K562 (cell line): ENCODE results near the gene ZNF428. TPM values are rescaled to one million over a fixed set of nuclear protein-coding genes. Genes with fewer than 3 reads are reported as not detected.
A peak's percentile ranks its signal among the peaks of the same experiment; 100 is the strongest.

ENCODE experiments used
- ARID4B ChIP-seq: sonication (generic); formaldehyde crosslinking; IDR thresholded peaks from 2 replicates; pipeline ENCODE4 v1.8.0; 2022; ENCODE audit warnings: mild to moderate bottlenecking, missing genetic modification reagents
- CBX8 ChIP-seq: fragments of 200-600 bp; sonication (generic); IDR thresholded peaks from 2 replicates; pipeline ENCODE4 v1.6.1; 2012; ENCODE audit warnings: borderline replicate concordance, mixed run types, low read depth, mild to moderate bottlenecking, moderate library complexity, mixed read lengths, low read length, control low read depth, inconsistent platforms; ENCODE audit not compliant: poor library complexity, severe bottlenecking; ENCODE audit errors: extremely low read depth
- E2F1 ChIP-seq: sonication (generic); formaldehyde crosslinking; IDR thresholded peaks from 2 replicates; pipeline ENCODE4 v1.8.1; 2023; ENCODE audit warnings: mild to moderate bottlenecking, missing genetic modification reagents, moderate library complexity
- FOXO4 ChIP-seq: fragments of 450-650 bp; formaldehyde crosslinking; IDR thresholded peaks from 2 replicates; pipeline ENCODE4 v1.4.0; 2020; ENCODE audit warnings: mild to moderate bottlenecking, moderate library complexity
- HSF4 ChIP-seq: fragments of 250-450 bp; sonication (Bioruptor Pico); IDR thresholded peaks from 2 replicates; pipeline ENCODE4 v2.1.2; 2022; ENCODE audit warnings: mild to moderate bottlenecking, moderate library complexity, borderline replicate concordance
- JUN ChIP-seq, 2 experiments: sonication (generic) in 1 of 2; formaldehyde crosslinking in 1 of 2; IDR thresholded peaks; 2 replicates each; pipeline versions ENCODE4 v1.6.1 to v1.8.0; 2012 to 2022; ENCODE audit warnings: borderline replicate concordance in 2 of 2, mild to moderate bottlenecking in 2 of 2, improper control_type of control experiment in 1 of 2, low read depth in 1 of 2, low read length in 1 of 2, missing genetic modification reagents in 1 of 2
- NFIX ChIP-seq: fragments of 250-450 bp; sonication (Bioruptor Pico); IDR thresholded peaks from 2 replicates; pipeline ENCODE4 v1.4.0; 2020; ENCODE audit warnings: low read depth, mild to moderate bottlenecking, moderate library complexity
- NR4A1 ChIP-seq, 2 experiments: fragments of 250-450 bp in 1 of 2; fragments of 450-650 bp in 1 of 2; sonication (Bioruptor Pico) in 1 of 2; IDR thresholded peaks; 2 replicates each; pipeline versions ENCODE4 v1.4.0 to v1.6.1; 2016 to 2020; ENCODE audit warnings: mild to moderate bottlenecking in 2 of 2, missing compliant biosample characterization in 1 of 2, missing genetic modification characterization in 1 of 2, moderate library complexity in 1 of 2
- VEZF1 ChIP-seq: fragments of 200-800 bp; sonication (Bioruptor generic); IDR thresholded peaks from 2 replicates; pipeline ENCODE4 v1.6.1; 2017; ENCODE audit warnings: missing genetic modification characterization, missing compliant biosample characterization
- XRCC5 ChIP-seq: fragments of 200-400 bp; formaldehyde crosslinking; IDR thresholded peaks from 2 replicates; pipeline ENCODE4 v1.6.1; 2017; ENCODE audit warnings: low read depth, mild to moderate bottlenecking, low read length
- ZFX ChIP-seq: sonication (generic); formaldehyde crosslinking; IDR thresholded peaks from 2 replicates; pipeline ENCODE4 v1.8.0; 2022; ENCODE audit warnings: mild to moderate bottlenecking, missing genetic modification reagents, moderate library complexity
- ZNF224 ChIP-seq: sonication (generic); formaldehyde crosslinking; IDR thresholded peaks from 2 replicates; pipeline ENCODE4 v1.8.0; 2022; ENCODE audit warnings: mild to moderate bottlenecking, missing genetic modification reagents
- ZNF24 ChIP-seq: fragments of 450-650 bp; IDR thresholded peaks from 2 replicates; pipeline ENCODE4 v1.6.1; 2016
- ZNF740 ChIP-seq, 3 experiments: fragments of 200-800 bp in 1 of 3; sonication (Bioruptor generic) in 1 of 3; sonication (generic) in 1 of 3; formaldehyde crosslinking in 1 of 3; IDR thresholded peaks; 2 replicates each; pipeline versions ENCODE4 v1.6.1 to v1.8.0; 2016 to 2022; ENCODE audit warnings: mild to moderate bottlenecking in 2 of 3, missing compliant biosample characterization in 2 of 3, missing genetic modification characterization in 2 of 3, missing genetic modification reagents in 1 of 3
- polyA plus RNA-seq, 8 experiments: library from polyadenylated mRNA; depleted of rRNA in 4 of 8; stranded (reverse) in 5 of 8; unstranded in 3 of 8; fragments of >200 nt; fragmentation: Nextera tagmentation in 2 of 8; fragmentation: Illumina TruSeq in 1 of 8; extraction: Ambion mirVana in 2 of 8; extraction: Trizol in 1 of 8; gene quantifications; 2 replicates each; pipeline versions ENCODE4 v1.2.1 to v1.2.3, GENCODE V29; 2011 to 2014; ENCODE audit warnings: inconsistent platforms in 1 of 8, missing spikeins in 1 of 8
- total RNA-seq, 7 experiments: library from RNA; depleted of rRNA in 6 of 7; stranded (reverse); fragments of >200 nt in 6 of 7; fragmentation: Illumina TruSeq in 2 of 7; extraction: Trizol in 2 of 7; gene quantifications; 2 replicates each; pipeline versions ENCODE4 v1.2.1 to v1.2.3, GENCODE V29; 2011 to 2021; ENCODE audit warnings: low replicate concordance in 1 of 7

Gene ZNF428
- total and polyA plus RNA-seq, 9 of the 15 experiments (the other 6 are each of a cell fraction or from before 2014, with no cell fraction given): 0.15 to 85.7 (median 15.9) TPM

- no peak for TF ChIP-seq FOXO4 (CRISPR knock-in tag)
- TF ChIP-seq NR4A1 (CRISPR knock-in tag; IDR thresholded peaks at IDR 0.05): no peak
- no peak for TF ChIP-seq NR4A1 (tag; IDR thresholded peaks at IDR 0.05)
- no peak for TF ChIP-seq ZNF224 (CRISPR knock-in tag)
- TF ChIP-seq CBX8: no peak
- TF ChIP-seq ARID4B (CRISPR knock-in tag): no peak
- no peak for TF ChIP-seq ZNF740 (CRISPR knock-in tag; IDR thresholded peaks at IDR 0.05)
- TF ChIP-seq ZNF740 (tag; IDR thresholded peaks at IDR 0.05): no peak
- TF ChIP-seq HSF4 (CRISPR knock-in tag): no peak
- TF ChIP-seq ZNF24: no peak
- 0 out of 2 replicates have a peak, but pooled peaks have one; percentile 65 for TF ChIP-seq XRCC5
- peak; percentile 22; the same call in 1 of the 2 replicates for TF ChIP-seq VEZF1 (CRISPR knock-in tag)
- 0 out of 2 replicates have a peak, but pooled peaks have one; percentile 39 for TF ChIP-seq E2F1 (CRISPR knock-in tag)
- TF ChIP-seq NFIX: no peak
- no peak for TF ChIP-seq JUN (IDR thresholded peaks at IDR 0.05; ENCODE audit: borderline replicate concordance, low read depth, low read length)
- TF ChIP-seq JUN (CRISPR knock-in tag; IDR thresholded peaks at IDR 0.05; ENCODE audit: borderline replicate concordance): no peak
- TF ChIP-seq ZFX: peak; percentile 71
Observed at GRCh38 chr19:43651758-43652545, 32.5 kb upstream of the ZNF428 start (continued).
